NCI-H526 (cell line): ENCODE measurements around the gene PAX7.

Experiments
- DNase-seq, 2 experiments: peaks; one replicate each; lab custom pipeline; 2025; lab: John Stamatoyannopoulos, UW

The PAX7 gene

DNA sequence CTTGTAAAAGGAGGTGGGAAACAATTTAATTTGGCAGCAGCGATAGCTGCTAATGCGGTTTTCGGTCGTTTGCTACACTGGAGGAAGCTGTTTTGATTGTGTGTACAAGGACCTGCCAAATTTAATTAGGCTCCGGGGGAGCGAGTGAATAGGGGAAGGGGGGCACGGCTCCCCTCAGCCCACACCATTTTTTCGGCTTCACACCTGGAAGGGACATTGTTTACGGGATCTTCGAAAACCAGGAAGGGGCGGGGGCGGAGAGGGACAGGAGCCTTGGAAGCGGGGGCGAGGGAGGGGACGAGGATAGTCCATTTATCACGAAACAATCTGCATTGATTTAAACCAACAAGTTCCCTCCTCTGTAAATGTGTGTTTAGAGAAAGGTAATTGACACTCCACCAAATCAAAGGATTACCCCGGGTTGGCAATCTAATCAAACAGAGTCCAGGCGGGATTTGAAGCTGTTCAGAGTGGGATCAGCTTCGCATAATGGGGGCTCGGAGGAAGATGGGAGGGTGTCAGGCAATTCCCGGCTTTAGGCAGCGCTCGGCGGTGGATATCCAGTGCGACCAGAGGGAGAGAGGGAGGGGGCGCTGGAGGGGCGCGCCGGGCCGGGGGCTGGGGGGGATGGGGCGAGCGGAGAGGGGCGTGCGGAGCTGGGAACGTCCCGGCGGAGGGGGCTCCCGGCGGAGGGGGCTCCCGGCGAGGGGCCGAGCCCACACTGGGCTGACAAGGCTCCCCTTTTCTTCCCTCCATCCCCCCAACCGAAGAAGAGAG is 9.8 kb downstream of the PAX7 start:
- DNase-seq: no peak

DNA sequence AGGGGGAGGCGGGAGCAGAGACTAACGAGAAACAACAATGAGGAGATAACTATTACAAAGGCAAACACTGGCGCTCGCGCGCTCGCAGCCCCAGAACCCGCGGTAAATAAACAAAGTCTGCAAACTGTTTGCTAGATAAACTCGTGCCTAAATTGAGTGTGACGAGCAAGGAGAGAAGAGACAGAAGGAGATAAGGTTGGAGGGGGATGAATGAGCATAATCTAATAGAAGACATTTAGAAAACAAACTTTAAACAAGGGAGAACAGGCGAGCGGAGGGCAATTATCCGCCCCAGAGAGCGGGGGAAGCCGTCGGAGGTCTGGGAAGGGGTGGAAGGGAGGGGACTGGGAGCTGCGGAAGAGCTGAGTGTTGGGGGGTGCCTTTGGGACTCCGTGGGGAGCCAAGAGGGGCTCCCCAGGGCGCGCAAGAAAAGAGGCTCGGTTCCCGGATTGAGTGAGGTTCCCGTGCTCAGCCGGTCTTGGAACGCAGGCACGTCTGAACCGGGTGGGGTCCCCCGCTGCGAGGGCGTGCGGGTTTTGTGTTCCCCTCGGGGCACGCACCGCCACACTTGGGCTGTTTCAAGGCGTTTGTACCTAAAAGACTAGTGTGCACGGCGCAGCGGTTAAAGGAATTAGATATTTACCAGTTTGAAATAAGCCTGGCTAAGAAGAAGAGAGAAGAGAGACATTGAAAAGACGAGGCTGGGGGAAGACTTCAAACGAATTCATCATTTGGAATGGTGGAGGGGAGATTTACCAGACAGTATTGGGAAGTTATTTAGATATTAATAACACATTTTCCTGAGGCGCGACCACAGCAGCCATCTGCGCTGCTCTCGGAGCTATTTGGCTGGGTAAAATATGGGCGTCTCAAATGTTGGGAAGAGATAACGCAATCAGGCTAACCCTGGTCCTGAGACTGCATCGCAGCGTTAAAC is 10.6 kb downstream of the PAX7 start:
- no peak for DNase-seq

DNA sequence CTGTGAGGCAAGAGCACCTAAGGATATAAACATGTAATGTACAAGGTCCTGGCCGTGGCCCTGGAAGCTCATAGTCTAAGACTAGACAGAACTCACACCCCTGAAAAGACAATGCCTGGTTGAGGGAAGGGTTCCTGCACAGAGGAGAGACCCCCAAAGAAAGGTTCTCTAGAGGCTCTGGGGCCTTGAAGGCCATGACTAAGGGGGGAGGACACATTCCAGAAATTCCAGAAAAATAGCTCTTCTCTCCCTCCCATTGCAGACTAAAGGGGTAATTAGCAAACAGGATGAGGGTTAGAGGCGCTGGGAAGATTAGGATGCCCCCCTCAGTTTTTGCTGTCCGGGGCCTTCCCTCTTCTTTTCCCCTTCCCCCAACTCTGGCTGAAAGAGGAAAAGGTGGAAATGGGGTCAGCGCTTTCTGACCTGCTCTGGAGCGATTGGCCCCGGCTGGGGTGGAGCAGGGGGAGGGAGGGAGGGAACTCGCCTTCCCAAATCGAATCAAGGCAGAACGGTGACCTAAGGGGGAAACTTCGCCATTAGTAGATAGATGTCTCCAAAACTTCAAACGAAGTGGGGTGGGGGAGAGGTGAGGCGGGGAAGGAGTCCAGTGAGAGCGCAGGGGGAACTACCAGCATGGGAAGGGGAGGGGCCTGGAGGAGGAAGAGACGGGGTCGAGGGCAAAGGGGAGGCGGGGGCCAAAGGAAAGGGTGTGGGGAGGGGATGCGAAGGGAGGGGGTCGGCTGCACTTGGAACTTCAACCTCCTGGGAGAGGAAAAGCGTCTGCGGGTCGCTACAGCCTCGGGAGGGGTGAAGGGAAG is 11.8 kb downstream of the PAX7 start:
- peak in 1 of 2 experiments; percentile 25 for DNase-seq

DNA sequence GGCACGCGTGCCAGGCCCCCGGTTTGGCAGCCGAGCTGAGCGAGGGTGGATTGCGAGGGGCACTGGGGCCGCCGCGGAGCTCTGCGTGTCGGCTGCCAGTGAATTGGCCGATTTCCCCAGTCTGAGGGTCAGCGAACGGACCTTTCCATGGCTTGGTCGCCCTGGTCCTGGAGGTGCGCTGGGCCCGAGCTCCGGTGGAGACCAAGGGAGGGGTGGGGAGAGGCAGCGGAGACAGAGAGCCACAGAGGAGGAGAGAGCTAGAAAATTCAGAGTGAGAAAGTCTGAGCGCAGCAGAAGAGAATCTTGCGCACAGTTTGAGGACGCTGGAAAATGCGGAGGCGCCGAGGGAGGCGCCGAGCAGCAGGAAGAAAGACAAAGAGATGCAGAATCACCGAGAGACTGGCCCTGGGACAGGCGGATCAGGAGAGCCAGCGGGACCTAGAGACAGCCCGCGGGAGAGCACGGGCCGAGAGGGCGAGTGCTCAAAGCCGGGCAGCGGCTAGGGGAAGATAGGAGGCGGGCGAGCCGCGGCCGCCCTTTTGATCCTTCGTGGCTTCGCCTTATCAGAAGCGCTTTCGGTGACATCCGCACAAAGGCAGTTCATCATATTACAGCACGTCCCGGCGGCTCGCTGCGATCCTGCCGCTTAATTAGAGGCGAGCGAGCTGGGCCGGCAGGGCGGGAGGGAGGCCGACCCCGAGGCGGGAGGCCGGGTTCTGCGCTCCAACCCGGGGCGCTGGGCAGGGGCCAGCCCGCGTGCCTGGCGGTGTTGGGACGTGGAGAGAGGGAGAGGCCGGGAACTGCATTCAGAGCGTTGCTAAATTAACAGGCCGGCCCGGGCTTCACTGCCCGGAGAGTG is 12.7 kb downstream of the PAX7 start:
- peak in 1 of 2 experiments; percentile 59 for DNase-seq

DNA sequence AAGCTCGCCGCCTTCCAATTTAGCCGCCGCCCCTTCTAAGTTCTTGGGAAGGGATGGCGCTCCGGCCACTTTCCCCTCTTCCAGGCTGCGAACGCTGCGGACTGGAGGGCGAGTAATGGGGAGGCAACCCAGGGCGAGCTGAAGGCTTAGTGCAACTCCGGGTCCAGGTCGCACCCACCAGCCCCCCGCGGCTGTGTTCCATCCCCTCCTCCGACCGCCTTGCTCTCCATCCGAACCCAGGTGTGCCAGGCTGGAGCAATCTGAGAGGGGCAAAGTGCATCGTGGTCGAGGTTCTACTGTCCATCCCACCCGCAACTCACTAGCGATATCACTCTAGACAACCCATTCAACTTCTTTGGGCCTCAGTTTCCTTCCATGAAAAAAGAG is 13.4 kb downstream of the PAX7 start:
- DNase-seq: no peak

DNA sequence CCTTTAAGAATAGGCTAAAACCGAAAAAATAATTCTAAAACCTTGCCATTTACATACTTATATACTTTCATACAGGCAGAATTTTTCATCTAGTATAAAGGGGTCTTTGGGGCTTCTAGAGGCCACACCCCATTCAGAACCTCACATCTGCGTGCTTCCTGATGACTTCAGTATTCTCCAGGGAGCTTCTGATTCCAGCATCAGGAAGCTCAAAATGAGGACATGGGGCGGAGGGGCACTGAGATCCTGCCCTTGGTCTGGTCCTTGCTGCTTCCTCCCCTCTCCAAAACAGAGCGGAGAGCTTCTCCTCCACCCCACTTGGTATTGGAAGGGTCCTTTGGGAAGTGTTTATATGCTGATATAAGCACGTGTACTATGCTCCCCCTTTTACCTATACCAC is 13.8 kb downstream of the PAX7 start:
- DNase-seq: no peak

DNA sequence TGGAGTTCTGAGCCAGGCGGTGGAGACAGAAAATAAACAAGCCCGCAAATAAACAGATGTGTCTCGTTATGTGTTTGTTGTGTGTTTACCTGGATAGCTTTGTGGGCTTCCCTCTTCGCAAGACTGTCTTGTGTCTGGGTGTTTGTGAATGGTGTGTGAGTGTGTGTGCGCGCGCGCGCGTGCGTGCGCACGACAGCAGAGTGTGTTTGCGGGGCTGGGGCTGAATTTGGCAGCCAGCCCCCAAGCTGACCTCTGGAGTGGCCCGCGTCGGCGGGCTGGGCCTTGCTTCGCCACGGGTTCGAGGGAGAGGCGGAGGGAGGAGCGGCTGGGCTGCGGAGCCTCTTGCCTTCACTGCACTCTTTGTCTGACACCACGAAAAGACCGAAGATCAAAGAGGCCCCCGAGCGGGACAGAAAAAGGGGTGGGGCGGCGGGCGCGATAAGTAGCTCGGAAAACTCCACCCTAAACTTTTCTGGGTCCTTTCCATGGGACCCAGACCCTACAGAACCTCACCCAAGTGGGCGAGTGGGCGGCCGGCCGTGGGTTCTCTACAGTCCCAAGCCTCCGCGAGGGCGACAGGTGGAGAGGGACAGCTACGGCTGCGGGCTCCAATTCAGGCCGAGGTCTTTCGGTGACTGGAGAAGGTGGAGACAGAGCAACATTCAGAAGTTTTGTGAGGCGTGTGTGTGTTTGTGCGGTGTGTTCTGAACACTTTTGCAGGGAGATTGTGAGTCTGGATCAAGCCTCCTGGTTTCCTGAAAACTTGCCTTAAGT is 14.5 kb downstream of the PAX7 start:
- peak in 1 of 2 experiments; percentile 28 for DNase-seq

DNA sequence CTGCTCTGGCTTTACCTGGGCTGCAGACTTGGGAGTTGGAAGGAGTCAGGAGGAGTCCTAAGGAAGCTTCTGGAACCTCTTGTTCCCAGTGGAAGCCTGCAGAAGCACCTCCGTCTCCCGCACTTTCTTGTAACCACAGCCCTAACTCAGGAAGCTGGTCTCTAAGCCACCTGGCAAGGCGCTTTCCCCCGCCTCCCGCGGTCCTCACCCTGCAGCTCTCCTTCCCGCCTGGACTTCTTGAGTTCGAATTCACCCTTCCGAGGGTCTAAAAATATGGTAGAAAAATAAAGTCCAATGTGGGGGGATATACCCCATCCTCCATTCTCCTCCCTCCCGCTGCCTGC is 15.1 kb downstream of the PAX7 start:
- no peak for DNase-seq

DNA sequence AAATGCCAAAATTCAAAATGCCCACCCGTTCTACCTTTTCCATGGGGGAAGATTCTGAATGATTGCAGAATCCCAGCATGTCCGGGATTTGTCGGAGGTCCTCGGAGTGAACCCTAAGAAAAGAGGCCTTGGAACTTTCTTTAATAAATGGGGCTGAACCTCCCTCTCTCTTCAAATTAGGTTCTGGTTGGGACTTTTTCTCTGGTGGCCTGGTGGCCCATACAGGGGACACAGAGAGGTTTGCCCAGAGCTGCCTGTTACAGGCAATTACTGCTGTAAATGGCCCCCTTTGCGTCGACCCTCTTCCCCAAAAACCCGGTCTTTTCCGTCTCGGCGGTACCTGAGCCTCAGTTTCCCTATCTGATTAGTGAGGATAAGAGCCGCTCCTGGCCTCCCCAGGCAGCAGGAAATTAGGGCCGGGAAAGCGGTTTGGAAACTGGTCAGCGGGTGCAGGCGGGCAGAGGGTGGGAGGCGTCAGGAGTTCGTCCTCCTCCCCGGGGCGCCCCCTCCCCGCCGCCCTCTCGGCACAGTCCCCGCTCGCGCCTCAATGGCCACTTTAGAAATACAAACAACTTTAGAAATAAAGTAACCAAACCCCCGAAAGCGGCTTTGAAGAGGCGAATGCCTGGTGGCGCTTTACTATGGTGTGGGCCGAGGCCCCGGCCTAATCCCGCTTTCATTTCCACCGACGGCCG is 15.6 kb downstream of the PAX7 start:
- DNase-seq: no peak

DNA sequence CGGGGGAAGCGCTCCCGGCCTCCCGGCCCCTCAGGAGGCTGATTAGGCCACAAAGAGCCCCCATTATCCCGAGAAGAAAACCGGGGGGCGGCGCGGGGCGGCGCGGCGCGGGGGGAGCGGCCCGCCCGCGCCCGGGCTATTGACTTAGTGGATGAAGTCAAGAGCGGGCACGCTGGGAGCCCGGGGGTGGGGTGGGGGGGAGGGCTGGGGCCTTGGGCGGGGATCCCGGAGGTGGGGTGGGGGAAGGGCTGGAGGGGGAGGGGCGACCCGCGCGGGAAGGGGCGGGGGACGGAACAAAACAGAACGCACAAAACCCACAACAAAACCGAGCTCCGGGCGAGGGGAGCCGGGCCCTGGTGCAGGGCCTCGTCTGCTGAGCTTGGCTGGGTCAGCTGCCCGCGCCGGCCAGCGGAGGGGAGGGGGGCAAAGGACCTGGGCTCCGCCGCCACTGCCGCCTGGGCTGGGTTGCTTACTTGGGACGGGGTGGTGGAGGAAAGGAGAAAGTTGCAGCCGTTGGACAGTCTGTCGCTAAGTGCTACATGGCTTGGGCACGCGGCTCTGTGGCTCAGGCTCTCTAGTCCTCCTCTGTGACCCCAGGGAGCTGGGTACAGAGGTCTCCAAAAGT is 16.3 kb downstream of the PAX7 start:
- DNase-seq: no peak

DNA sequence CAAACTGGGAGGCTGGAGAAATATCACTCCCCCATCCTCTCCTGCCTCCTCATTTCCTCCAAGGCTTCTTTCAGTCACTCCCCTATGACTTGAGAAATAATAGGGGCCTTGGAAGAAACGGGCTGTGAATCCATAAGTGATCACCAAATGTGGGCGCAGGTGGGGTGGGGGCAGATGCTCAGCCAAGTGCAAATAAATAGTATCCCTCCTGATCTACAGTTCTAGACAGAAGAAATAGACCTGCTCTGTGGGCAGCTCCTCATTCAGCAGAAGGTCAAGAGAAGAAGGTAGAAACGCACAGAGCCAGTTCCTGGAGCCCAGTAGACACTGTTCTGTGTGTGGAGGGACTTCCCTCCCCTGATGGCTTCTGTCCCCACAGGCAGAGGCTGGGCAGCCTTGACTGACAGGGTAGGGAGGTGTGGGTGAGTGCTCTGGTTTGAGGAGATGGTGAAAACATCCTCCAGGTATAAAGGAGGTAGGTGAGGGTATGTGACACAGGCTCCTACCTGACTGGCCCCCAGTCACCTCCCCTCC is 17.1 kb downstream of the PAX7 start:
- no peak for DNase-seq

DNA sequence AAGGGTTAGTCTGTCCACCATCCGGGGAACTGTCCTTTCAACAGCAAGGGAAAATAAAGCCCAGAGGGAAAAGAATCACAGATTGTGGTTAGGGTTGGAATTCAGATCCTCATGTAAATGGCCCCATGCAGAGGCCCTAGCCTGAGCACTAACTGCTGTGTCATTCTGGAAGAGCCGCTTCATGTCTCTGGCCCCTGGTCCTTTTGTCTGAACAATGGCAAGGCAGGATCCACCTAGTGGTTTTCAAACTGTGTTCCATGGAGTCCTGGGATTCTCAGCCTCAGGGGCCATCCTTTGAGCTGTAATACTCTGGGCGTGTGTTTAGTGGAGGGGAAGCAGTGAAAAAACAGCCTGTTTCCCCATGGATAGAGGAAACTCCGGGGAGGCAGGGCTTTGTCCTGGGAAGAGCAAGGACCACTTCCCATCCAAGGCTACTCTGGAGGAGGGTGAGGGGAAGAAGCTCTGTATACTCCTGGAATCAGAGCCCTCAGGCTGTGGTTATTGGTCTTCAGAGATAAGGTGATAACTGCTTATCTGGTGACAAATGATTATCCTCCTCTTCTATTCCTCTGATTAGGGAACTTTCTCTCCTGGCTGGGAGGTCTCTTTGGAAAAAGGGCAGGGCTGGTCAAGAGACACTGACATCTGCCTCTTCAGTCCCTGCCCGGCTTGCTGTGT is 19.2 kb downstream of the PAX7 start:
- no peak for DNase-seq

DNA sequence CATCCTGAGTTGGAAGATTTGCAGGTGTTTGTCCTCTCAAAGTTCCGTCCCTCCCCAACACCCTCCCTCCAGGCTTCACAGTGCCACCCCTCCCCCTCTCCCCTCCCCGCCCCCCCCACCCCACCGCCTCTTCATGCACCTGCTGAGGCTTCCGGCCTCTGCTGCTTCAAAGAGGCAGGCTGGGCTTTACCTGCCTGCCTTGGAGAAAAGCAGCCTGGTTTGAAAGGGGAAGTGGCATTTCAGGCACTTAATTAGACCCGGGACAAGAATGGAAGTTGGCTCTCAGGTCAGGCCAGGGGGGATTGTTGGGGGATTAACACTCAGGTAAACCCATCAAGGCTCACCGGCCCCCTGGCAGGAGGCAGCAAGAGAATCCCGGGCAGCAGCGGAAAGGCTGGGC is 21.1 kb downstream of the PAX7 start:
- no peak for DNase-seq

DNA sequence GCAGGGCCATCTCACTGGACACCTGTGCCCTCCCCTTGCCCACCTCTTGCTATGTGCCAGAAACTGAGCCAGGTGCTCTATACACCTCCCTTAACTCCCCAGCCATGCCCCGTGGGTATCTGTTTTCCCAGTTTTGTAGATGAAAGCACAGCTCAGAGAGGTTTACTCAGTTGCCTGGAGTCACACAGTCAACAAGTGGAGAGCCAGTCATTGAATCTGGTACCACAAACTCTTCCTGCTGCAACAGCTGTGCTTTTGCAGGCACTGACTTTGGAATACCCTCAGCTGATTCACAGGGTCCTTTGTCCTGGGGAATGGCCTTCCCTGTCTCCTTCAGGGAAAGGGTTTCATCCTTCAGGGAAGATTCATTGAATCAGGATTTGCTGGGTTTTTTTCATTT is 22.1 kb downstream of the PAX7 start:
- no peak for DNase-seq

DNA sequence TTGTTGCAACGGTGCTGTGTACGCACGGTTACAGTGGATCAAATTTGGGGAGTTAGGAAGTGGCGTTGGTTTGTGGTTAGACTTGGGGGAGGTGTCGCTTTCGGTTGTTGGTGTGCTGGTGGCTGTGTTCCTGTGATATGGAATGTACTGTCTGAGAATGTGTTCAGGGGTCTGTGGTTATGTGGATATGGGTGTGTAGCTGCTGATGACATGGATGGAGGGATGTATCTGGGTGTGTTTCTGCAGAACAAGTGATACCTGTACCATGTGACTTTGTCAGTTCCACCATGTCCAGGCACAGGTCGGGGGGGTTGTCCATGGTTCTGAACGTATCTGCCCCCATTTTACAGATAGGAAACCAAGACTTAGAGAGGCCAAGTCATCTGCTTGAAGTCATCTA is 22.7 kb downstream of the PAX7 start:
- DNase-seq: no peak

DNA sequence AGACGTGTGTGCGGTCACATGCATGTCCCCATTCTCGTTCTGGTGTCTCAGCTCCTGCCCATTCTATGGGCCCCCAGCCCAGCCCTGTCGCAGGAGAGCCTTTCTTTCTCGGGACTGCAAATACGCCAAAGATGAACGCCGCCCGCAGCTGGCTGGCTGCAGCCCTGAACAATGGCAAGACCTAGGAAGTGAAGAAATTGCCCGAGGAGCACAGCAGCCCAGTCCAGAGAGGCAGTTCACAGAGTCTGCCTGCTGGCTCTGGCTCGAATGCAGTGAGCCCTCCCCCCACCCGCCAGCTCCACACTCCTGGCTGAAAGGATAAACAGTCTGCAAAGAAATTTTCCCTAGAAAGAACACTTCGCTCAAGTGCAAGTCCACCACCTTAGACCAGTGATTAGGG is 23.3 kb downstream of the PAX7 start:
- no peak for DNase-seq

DNA sequence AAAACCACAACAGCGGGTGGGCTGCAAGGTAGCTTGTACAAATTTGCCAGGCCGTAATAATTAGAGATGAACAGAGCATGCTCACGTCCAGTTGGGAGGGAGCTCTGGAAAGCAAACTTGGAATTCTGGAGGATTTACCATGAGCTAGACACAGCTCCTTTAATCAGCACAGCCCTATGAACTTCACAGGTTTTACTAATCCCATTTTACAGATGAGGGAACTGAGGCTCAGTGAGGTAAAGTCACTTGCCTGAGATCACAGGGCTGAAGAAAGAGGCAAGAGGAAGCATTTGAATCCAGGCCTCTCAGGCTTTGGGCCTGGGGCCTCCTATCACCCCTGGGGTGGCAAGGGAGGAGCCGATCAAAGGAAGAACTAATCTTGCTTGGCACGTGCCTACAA is 24.0 kb downstream of the PAX7 start:
- DNase-seq: no peak

DNA sequence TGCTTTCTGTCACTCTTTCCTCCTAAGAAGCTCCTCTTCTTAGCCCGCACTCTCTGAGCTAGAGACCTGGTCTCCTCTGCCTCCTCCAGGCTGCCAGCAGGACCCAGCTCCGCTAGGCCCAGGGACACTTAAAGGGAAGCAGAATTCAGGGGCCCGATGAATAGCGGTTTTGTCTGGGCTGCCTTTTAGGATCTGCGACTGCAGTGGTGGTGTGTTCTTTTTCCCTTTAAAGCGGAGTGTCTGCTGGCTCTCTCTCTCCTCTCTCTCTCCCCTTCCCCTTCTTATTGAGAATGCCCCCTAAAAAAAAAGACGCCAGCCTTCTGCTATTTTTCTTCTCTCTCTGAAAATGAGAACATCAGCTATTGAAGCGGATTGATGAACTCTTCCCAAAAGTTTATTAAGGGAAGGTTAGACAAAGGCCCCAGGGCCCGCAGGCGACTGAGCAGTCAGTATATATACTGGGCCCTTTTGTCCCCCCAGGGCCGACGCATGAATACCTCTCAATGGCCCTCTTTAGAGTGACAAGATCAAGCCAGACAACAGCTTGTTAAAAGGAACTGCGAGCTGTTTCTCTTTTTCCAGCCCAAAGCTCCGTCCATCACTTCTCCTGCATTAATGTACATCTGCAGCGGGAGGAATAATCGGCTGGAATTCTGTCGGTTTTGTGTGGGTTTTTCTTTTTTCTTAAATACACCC is 27.0 kb downstream of the PAX7 start:
- DNase-seq: no peak
